GM04504 (cell line): ENCODE results near the gene PLCB1.
"Not testable (repeated sequence)": the region's sequence is repeated elsewhere in the genome, so short reads cannot be mapped to it uniquely, and the experiment has no call there.

Source experiments
- DNase-seq: peaks from one replicate; pipeline ENCODE4 v3.0.0-alpha.2; 2012; ENCODE audit warnings: low read depth

PLCB1 gene

DNA sequence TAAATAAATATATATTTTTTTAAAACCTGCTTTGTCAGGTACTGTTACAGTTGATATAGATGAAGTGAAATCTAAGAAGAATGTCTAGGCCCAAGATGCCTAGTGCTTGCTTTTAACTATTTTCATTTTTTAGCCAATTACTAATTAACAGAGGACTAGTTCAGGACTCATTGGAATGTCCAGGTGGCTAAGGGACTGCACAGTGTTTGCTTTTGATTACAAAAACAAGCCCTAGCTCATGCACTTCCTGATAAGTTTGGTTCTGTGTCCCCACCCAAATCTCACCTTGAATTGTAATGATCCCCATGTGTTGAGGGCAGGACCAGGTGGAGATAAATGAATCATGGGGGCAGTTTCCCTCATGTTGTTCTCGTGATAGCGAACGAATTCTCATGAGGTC lies 417.1 kb downstream of the PLCB1 start:
- no peak for DNase-seq

DNA sequence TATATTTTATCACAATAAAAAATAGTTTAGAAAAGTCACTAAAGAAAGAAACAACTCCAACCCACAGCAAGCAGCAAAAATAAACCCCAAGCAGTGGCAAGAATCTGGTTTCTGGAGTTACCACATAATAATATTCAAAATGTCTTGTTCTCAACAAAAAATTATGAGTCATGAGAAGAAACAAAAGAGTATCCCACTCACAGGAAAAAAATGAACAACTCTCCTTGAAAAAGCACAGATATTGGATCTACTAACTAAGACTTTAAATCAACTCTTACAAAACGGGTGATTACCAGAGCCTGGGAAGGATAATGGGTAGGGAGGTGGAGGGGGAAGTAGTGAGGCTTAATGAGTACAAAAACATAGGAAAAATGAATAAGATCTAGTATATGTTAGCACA lies 425.6 kb downstream of the PLCB1 start:
- DNase-seq, result no peak

DNA sequence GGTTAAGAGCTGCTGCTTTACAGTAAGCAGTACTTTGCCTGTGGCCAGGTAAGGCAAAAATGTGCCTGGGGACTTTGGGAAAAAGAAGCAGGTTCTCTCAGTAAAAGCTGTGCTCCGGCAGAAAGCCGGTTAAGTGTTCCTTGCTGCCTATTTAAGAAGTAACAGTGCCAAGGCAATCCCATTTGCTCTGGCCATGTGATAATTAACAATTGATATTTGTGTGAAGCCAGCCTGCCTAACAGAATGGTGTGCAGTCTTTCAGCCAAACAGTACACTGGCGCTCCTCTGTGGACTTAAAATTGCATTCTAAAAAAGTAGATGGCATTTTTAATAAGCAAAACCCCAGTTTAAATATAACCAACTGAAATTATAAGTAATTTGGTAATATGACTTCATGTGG lies 430.3 kb downstream of the PLCB1 start:
- no peak for DNase-seq

DNA sequence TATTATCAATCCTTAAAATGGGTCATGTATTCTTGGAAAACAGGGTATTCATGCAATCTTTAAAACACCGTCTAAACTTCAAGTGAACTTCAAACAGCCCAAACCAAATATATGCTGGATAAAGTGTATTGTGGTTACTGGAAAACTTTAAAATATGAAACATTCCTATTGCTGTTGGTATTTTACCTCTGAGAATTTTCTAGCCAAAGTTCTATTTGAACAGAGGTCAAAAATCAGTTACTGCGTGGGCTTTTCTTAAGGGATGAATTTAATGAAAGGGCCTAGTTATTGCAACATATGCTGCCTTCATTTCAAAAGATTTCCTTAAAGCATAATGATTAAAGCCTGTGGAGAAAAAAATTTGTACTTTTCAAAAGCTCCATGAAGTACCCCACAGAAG lies 436.0 kb downstream of the PLCB1 start:
- DNase-seq, result no peak

- DNase-seq, result no peak
Measured at GRCh38 chr20:8569766-8570165, 437.7 kb downstream of the PLCB1 start.

- no peak for DNase-seq
Measured at GRCh38 chr20:8571611-8572010, 439.5 kb downstream of the PLCB1 start.

DNA sequence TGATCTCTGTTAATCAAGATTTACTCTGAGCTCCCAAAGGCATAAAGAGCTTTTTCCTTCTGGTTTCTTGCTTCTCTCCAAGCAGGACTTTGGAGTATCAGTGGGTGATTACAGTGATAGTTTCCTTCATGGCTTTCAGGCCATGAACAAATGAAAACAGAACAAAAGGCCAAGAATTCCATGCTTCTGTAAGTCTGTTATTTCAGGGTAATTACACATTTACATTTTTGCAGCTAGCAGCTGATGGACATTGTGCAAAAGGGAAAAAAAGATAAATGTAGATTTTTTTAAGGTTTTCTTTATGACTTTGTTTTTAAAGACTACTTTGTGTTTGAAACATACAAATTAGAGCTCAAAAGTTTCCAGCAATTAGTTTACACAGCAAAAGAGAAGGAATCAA lies 441.6 kb downstream of the PLCB1 start:
- no peak for DNase-seq

- no peak for DNase-seq
Measured at GRCh38 chr20:8575114-8575513, 443.0 kb downstream of the PLCB1 start.

GRCh38 chr20:8578161-8578865 lies 446.2 kb downstream of the PLCB1 start:
- DNase-seq, result peak; percentile 57

- no peak for DNase-seq
Measured at GRCh38 chr20:8579035-8579434, 447.0 kb downstream of the PLCB1 start.

- no peak for DNase-seq
Measured at GRCh38 chr20:8581446-8582183, 449.5 kb downstream of the PLCB1 start.

GRCh38 chr20:8583012-8583565 lies 451.0 kb downstream of the PLCB1 start:
- DNase-seq, result no peak

GRCh38 chr20:8583566-8584043 lies 451.5 kb downstream of the PLCB1 start:
- no peak for DNase-seq

DNA sequence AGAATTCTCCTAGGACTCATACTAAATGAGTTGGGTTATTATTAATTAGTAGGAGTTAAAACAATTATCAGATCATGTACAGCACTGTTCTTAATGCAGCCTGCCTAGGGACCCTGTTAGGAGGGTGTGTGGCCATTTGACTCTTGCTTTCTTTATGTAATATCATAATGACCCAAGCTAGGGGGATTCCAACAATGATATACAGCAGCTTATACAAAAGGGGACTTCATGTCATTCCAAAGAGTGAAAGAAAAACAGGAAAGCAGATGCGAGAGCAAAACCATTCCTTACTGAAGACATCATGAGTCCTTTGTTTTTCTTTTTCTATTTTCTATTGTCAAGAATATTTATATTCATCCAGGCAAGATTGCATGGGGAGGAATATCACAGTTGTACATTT lies 455.2 kb downstream of the PLCB1 start:
- no peak for DNase-seq

DNA sequence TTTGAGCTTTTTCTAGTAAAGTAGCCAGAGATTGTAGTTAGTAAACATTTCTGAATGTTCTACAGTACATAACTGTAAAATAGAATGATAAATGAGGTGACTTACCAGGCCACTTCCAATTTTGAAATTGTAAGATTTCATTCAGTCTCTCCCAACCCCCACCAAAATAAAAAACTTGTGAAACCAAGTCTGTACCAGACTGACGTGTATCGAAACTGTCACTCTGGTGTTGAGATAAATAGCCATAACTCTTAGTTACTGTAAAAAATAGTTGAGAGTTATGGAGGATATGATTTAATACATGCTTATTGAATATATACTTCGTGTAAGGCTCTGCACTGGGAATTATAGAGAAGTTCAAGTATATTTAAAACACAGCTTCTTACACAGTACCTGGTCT lies 455.7 kb downstream of the PLCB1 start:
- no peak for DNase-seq

DNA sequence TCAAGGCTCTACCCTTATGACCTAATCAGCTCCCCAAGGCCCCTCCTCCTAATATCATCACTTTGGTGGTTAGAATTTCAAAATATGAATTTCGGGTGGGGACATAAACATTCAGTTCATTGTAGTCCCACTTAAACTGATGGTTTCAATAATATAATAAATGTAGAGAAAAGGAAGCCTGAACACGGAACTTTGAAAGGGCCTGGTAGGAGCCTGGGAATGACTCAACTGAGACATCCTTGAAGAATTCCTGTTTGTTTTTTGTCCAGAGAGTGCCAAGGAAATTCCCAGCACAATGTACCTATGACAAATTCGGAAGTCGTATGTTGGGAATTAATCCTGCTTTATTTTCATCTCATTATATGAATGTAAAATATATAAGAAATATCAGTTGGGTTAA lies 457.9 kb downstream of the PLCB1 start:
- no peak for DNase-seq

GRCh38 chr20:8600910-8601541 lies 469.0 kb downstream of the PLCB1 start:
- DNase-seq, result not testable (repeated sequence)

DNA sequence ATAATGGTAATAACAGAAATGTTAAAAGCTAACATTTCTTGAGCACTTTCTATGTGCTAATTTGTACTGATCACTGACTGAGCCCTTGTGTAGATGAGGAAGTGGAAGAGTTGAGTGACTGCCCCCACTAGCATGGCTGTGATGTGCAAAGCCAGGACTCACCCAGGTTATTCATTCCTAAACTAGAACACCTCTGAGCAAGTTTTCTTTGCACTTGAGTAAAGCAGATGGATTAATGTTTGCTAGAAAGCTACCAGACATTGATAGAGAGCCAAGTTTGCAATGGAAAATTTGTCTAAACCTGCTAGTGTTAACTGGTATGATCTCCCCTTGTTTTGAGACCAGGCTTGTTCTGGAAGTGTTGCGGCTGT lies 469.5 kb downstream of the PLCB1 start:
- no peak for DNase-seq

DNA sequence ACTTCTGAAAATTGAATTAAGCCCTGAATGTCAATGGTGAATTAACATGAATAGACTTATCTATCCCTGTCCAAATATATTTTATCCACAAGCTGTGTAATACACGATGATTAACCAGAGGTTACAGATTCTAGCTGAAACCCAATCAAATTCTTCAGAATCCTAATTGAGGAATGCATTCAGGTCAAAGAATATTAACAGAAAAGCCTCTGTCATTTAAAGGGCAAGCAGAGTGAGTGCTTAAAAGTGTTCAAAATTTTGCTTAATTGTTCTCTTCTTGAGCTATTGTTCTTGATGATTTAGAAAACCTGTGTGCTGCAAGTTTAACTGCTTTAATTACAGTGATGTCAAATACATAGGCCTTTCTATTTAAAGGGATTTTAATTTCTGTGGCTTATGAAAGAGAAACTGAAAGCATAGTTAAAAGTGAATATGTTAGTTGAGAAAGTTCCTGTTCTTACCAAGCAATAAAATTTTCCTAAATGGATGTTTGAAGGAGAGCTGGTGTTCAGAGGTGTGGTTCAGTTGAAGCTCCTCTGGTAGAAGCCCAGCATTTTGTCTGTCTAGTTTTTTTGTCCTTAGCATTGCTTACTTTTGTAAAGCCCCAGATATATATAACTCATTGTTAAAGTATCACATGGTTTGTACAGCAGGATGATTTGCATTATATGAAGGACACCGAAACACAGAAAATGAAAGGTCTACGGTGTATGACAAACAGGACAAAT lies 470.5 kb downstream of the PLCB1 start:
- DNase-seq, result no peak

DNA sequence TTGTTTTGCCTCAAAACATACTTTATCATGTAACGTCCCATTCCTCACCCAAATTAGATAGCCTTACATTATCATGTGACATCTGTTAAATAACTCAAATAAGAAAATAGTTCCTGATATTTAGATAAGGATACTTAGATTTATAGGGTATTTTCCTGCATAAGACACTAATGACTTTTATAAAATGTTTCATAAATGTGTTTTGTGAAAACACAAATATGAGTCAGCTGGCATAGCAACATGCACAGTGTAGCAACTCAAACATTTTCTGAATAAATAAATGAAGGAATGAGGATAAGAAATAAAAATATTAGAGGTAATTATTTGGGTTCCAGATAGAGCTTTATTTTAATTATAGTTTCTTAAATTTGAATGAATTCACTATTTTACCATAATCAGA lies 476.4 kb downstream of the PLCB1 start:
- DNase-seq, result no peak

- peak; percentile 44 for DNase-seq
Measured at GRCh38 chr20:8616792-8617191, 484.7 kb downstream of the PLCB1 start.

GRCh38 chr20:8621001-8621400 lies 488.9 kb downstream of the PLCB1 start:
- no peak for DNase-seq
